NCI-H146 treated with DMSO at 0.1 percent for 48 hours (cell line): ENCODE measurements around the gene DCAF12L1.

ENCODE experiments used
- DNase-seq: peaks from one replicate; lab custom pipeline; 2025; ENCODE audit not compliant: unreplicated experiment; lab: John Stamatoyannopoulos, UW

DCAF12L1 gene

DNA sequence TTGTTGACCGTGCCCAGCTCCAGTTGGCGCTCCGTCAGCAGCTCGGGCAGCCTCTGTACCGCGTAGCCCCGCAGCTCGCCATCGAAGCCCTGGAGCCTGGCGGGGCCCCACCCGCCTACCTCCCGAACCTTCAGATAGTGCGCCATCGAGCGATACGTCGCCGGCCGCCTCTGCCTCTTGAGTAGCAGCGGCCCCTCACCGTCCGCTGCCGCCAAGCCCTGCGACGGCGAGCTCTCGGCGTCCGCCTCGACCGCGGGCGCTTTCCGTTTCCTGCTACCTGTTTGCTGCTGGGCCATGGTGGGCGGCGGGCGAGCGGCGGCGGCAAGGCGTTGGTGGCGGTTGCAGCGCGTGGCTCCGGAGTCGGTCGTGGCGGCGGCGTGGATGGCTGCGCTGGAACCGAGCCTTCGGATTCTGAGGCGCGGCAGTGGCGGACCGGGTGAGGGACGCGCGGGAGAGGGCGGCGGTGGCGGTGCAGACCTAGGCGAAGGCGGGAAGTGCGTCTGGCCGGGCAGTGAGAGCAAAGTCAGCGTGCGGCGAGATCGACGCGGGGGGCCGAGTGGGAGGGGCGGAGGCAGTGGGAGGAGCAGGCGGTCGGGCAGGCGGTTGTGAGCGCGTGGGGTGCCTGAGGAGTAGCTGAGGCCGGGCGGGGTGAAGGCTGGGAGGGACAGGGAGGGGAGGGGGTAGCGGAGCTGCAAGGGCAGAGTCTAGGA, at the start of gene DCAF12L1:
TSS of gene DCAF12L1 (minus strand) at position 502 of the 710 bp plus-strand sequence. CDS start at position 296, 206 bp downstream.
- DNase-seq = no peak

DNA sequence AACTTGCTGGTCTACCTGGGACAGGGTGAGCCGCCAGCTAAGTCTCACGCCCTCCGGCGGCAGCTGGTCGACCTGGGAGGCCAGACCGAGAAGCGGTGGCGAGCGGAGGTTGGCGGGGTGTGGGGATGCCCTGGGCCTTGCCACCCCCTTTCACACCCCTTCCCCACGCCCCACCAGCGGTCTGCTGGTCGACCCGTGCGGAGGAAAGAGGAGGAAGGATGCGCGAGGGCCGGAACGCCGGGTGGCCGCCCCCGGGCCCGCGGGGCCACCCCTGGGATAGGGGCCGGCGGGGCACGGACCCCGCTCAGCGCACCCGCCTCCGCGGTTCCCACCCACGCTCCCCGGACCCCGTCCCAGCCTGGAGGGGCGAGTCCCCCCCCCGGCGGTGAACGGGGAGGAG, 28.3 kb upstream of the DCAF12L1 start:
- DNase-seq = no peak

GRCh38 chrX:126575911-126576310, 23.3 kb upstream of the DCAF12L1 start:
- DNase-seq = no peak

DNA sequence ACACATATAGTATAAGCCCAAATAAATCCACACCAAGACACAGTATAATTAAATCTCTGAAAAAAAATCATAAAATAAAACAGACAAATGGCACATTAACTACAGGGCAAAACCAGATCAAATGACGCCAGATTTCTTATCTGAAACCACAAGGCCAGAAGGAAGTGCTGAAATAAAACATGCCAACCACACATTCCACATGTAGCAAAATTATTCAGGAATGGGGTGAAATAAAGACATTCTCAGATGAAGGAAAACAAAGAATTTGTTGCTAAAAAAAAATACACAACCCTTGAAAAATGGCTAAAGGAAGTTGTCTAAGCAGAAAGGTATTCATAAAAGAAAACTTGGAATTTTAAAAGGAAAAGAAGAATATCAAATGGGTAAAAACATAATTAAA, 4.5 kb upstream of the DCAF12L1 start:
- DNase-seq = no peak

DNA sequence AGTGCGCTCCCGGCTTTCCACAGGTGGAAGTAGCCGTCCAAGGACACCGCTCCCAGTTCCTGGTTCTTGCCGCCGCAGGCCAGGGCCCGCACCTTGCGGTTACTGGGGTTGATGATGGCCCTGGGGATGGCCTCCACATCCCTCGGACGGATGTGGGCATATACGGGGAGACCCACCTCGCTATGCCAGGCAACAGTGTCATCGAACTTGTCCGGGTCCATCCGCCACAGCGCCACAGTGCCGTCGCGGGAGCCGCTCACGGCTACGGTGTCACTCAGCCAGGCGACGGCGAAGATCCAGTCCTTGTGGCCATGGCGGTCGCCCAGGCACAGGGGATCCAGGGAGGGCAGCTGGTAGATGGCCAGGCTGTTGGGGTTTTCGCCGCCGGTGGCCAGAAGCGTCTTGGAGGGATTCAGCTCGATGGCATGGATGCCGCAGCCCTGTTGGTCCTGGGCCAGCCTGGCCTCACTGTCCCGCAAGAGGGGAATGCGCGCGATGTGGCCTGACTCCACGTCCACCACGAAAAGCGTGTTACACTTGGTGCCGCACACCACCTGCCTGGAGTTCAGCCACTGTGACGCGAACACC, 795 bp downstream of the DCAF12L1 start:
- DNase-seq = no peak

GRCh38 chrX:126551306-126551705, 1.3 kb downstream of the DCAF12L1 start:
- DNase-seq = no peak

- no peak for DNase-seq
Measured at GRCh38 chrX:126550816-126551215, 1.8 kb downstream of the DCAF12L1 start.

- no peak for DNase-seq
Measured at GRCh38 chrX:126509923-126510322, 42.7 kb downstream of the DCAF12L1 start.
